CD4-positive, alpha-beta T cell treated with Interleukin-21 for 1 hour (primary cell): Measurements from ENCODE around the gene TMEM61.
"Not testable (repeated sequence)": the region's sequence is repeated elsewhere in the genome, so short reads cannot be mapped to it uniquely, and the experiment has no call there.

Experiments
- DNase-seq: peaks from one replicate; pipeline ENCODE4 v3.0.0-alpha.2; 2020

Gene TMEM61

GRCh38 chr1:54962612-54963395 is 17.6 kb upstream of the TMEM61 start:
- DNase-seq, result no peak

- DNase-seq, result not testable (repeated sequence)
Observed at GRCh38 chr1:54963829-54964228, 16.6 kb upstream of the TMEM61 start.

DNA sequence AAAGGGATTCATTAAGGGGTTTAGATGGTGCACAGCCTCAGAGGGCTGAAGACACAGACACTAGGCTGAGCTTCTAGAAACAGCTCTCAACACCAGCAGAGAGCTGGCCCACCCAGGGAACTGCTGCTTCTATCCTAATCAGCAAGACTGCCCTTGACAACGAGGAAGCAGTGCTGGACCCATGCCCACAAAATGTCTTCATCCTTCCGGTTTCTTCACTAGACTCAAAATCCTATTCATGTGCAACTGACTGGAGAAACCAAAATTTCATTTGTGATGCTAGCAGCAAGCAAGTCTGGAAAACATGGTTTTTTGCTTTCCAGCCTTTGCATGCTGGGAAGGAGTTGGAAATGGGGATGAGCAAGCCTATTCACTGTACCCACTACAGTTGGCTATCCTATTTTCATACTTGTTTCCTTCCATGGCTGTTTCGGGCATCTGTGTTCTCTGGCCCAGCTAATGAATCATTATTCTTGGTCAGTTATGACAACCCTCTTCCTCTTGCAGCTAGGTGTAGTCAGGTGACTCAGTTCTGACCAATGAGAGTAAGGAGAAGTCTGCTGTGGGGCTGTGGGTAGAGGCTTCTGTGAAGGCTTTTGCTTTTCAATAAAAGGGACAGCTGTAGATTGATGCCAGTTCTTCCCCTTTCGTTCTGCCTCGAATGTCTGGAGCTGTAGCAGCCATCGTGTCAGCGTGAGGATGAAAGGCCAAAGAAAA is 14.6 kb upstream of the TMEM61 start:
- DNase-seq, result peak; percentile 33

GRCh38 chr1:54967372-54967771 is 13.1 kb upstream of the TMEM61 start:
- no peak for DNase-seq

- no peak for DNase-seq
Observed at GRCh38 chr1:54968551-54968950, 11.9 kb upstream of the TMEM61 start.

GRCh38 chr1:54969879-54970278 is 10.5 kb upstream of the TMEM61 start:
- no peak for DNase-seq

DNA sequence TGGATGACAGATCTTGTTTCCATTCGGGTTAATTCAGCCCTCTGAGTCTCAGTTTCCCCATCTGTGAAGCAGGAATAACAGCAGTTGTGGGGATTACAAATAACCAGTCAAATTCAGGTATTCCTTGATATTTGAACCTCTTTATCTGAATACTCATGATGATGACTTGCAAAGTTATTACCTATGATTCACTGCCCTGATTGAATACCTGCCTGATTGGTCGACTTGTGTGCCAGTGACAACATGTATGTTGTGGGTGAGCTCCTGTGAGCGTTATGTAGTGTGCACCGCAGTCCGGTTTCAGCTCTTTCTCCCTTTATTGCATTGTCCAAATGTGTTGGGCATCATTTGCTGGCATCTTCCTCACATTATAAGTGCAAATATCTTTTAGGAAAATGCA is 9.5 kb upstream of the TMEM61 start:
- DNase-seq, result no peak

DNA sequence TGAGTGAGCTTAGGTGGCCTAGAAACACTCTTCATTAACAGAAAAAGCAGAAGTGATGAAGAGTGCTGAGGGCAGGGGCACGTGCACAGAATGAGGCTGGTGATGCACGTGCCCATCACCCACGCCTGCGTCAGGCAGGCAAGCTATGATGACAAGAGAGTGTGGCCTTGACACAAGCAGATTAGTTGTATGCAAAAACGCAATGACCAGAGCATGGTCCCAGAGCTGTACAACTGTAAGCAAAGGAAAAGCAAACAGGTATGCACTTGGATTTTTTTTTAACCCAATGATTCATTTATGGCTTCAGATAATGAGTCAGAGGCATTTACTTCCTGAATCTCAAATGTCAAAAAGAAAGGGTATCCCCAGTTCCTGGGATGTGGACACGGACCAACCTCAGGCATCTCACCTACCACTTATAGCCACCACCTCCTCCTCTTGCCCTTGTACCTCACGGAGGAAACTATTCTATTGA is 9.1 kb upstream of the TMEM61 start:
- DNase-seq, result no peak

DNA sequence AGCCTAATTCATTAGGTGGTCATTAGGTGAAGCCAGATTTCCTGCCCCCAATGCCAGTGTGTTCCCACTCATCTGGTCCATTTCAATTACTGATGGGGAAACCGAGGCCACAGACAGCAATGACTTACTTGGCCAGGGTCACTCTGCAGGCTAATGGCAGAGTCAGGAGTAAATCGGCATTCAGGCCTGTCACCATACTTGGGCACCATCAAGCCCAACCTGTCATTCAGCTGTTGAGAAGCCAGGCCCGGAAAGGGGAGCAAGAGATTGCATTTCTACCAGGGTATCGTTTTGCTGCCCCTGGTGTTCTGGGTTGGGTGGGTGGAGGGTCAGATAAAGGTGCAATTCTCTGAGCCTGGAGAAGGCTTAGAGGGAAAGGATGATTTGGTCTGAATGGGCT is 8.0 kb upstream of the TMEM61 start:
- DNase-seq, result no peak

DNA sequence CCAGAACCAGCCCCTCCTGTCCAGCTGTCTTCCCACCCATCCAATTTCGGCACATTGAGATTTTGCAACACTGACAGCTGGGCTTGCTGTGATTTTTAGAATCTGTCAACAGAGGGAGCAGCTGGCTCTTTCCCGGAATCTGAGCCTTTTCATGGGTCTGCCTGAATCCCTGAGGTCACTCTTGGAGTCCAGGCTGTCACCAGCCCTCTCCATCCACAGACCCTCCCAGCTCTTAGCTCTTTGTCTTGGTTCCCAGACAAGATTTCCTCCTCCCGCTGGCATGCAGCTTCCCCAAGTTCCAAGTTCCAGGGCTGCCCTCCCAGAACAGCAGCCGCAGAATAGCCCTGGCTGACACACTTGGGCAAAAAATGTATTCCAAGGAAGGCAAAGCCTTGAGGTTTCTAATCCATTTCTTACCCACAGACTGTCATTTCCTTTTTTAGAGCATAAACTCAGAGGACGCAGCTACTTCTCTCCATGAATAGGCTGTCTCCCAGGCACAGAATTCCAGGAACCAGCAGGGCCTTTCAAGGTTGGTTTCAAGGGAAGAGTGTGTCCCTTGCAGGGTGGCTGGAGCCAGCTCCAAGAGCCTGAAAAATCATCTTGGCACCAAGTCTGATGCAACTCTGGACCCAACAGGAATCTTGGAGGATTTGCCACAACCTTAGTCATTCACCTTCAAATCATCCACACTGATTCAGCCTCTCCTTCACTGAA is 7.1 kb upstream of the TMEM61 start:
- no peak for DNase-seq

GRCh38 chr1:54975356-54976108 is 4.9 kb upstream of the TMEM61 start:
- no peak for DNase-seq

- DNase-seq, result no peak
Observed at GRCh38 chr1:54976747-54977146, 3.7 kb upstream of the TMEM61 start.

GRCh38 chr1:54977533-54978297 is 2.7 kb upstream of the TMEM61 start:
- no peak for DNase-seq

GRCh38 chr1:54978528-54979326 is 1.7 kb upstream of the TMEM61 start:
- DNase-seq, result no peak

DNA sequence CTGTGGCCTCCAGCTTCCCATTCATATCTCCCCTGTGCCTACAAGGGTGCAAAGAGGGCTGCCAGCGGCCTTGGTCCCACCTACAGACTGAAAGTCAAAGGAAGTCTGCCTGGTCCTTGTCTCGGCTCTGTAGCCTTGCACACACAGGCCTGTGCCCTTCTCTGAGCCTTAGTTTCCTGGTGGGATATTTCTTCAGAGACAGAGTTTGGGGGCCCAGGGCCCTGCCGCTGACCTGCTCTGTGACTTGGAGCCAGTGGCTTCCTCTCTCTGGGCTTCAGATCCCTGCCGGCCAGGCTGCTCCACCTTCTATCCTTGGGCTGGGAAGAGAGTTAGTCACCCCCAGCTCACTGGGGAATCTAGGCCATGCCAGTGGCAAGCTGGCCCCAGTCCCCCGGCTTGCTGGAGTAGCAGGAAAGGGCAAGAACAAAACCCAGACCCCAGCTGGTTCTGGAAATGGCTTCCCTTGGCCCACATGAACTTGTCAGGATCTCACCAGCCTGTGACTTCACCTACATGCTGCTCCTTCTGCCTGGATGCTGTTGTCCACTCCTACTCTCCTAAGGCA is 1.0 kb upstream of the TMEM61 start:
- no peak for DNase-seq

- no peak for DNase-seq
Observed at GRCh38 chr1:54980046-54980527, 341 bp upstream of the TMEM61 start.

DNA sequence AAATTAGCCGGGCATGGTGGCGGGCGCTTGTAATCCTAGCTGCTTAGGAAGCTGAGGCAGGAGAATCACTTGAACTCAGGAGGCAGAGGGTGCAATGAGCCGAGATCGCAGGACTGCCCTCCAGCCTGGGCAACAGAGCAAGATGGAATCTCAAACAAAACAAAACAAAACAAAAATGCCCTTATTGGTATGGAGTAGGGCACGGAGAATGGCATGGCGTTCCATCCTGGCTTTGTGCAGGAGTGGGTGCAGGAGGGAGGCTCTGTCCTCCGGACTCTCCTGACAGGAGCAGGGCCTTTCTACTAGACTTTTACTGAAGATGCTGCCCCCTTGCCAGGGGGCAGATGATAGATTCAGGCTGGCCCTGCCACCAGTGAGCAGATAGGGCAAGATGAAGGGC is 1.0 kb downstream of the TMEM61 start:
- no peak for DNase-seq

GRCh38 chr1:54982739-54983138 is 2.3 kb downstream of the TMEM61 start:
- no peak for DNase-seq

GRCh38 chr1:54984131-54984842 is 3.9 kb downstream of the TMEM61 start:
- DNase-seq, result no peak

DNA sequence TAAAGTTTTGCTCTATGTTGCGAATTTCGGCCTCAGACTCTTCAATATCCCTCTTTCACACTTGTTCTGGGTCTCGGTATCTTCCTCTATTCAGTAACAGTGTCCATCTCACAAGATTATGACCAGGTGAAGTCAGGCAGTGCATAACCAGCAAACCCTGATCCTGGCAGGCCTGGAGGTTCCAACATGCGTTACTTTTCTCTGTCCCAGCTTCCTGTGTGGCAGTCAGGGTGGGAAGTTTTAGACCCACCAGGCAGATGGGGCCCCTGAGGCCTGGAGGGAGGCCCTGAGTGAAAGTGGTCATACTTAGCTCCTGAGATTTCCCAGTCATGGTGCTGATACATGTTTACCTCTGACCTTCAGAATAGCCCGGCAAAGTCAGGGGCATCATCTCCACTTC is 5.1 kb downstream of the TMEM61 start:
- DNase-seq, result no peak
